HCT116 (cell line): ENCODE measurements around the gene SMARCAD1. TPM values are rescaled to one million over a fixed set of nuclear protein-coding genes. Genes with fewer than 3 reads are reported as not detected.

Experiments used
- ATAC-seq: fragments of 200-7000 bp; cut with Tn5 transposase; 2 replicates; pipeline ENCODE4 v1.9.1; 2020; ENCODE audit warnings: mild to moderate bottlenecking, moderate library complexity
- BruUV-seq: library from RNA; stranded (reverse); fragments of 400-500 nt; replicated peaks from 2 replicates; lab custom pipeline; 2021; lab: Mats Ljungman, UMichigan
- CTCF ChIA-PET: fragments of 300-600 bp; sonication (Branson Sonifier 250); formaldehyde crosslinking; loops from one replicate; lab custom pipeline; 2021; ENCODE audit warnings: antibody characterized with exemption; lab: Charles Lee
- POLR2A ChIA-PET: fragments of 300-600, 350-600 bp; sonication (Branson Sonifier 250); formaldehyde crosslinking; loops from one replicate; lab custom pipeline; 2021; ENCODE audit warnings: antibody characterized with exemption; lab: Charles Lee
- RAD21 ChIA-PET, 2 experiments: fragments of 300-600 bp; sonication (Branson Sonifier 250); formaldehyde crosslinking; loops; one replicate each; lab custom pipeline; 2023; ENCODE audit warnings: low total read pairs in 2 of 2; ENCODE audit not compliant: uncharacterized antibody in 2 of 2, unreplicated experiment in 2 of 2, low non-redundant PET in 1 of 2; lab: Charles Lee
- DNase-seq: peaks from one replicate; pipeline ENCODE4 v3.0.0-alpha.2; 2010; ENCODE audit warnings: low read depth, low spot score
- H2AFZ ChIP-seq: fragments of 200-600 bp; shearing (Covaris generic), sonication (generic); 2 replicates; pipeline ENCODE4 v1.6.1; 2017; ENCODE audit warnings: low read depth, mixed run types, mixed read lengths, antibody characterized with exemption, low read length; ENCODE audit not compliant: poor library complexity, severe bottlenecking
- H3K27ac ChIP-seq: 2 replicates; pipeline ENCODE4 v1.5.1; 2012; ENCODE audit warnings: low read depth, low read length
- H3K27me3 ChIP-seq: fragments of 200-600 bp; sonication (generic); 2 replicates; pipeline ENCODE4 v1.6.1; 2016; ENCODE audit warnings: mixed run types, low read length, mixed read lengths; ENCODE audit not compliant: insufficient read depth
- H3K36me3 ChIP-seq, 2 experiments: fragments of 200-500 bp in 1 of 2; fragments of 200-600 bp in 1 of 2; sonication (Bioruptor generic) in 1 of 2; sonication (generic) in 1 of 2; 2 replicates each; pipeline versions ENCODE4 v1.5.1 to v1.6.1; 2014 to 2016; ENCODE audit warnings: low read length in 2 of 2, inconsistent platforms in 1 of 2, mixed read lengths in 1 of 2, mixed run types in 1 of 2; ENCODE audit not compliant: insufficient read depth in 2 of 2, control insufficient read depth in 1 of 2
- H3K4me1 ChIP-seq, 2 experiments: fragments of 200-600 bp in 1 of 2; sonication (generic) in 1 of 2; 2 replicates each; pipeline versions ENCODE4 v1.5.1 to v1.6.1; 2012 to 2017; ENCODE audit warnings: low read length in 2 of 2, inconsistent platforms in 1 of 2, mild to moderate bottlenecking in 1 of 2, mixed read lengths in 1 of 2, mixed run types in 1 of 2, moderate library complexity in 1 of 2; ENCODE audit not compliant: insufficient read depth in 2 of 2, control insufficient read depth in 1 of 2
- H3K4me2 ChIP-seq: fragments of 200-600 bp; sonication (generic); 2 replicates; pipeline ENCODE4 v1.6.1; 2017; ENCODE audit warnings: mixed run types, low read length, mixed read lengths
- H3K4me3 ChIP-seq, 2 experiments: fragments of 200-600 bp in 1 of 2; sonication (generic) in 1 of 2; replicated peaks in 1 of 2; 2 replicates each; pipeline ENCODE4 v1.5.1; 2011 to 2016; ENCODE audit warnings: low read length in 2 of 2, control low read depth in 1 of 2, low read depth in 1 of 2, mild to moderate bottlenecking in 1 of 2, mixed read lengths in 1 of 2, mixed run types in 1 of 2
- H3K79me2 ChIP-seq: fragments of 200-600 bp; sonication (generic); 2 replicates; pipeline ENCODE4 v1.6.1; 2017; ENCODE audit warnings: mild to moderate bottlenecking, mixed run types, low read length, moderate library complexity, mixed read lengths; ENCODE audit not compliant: insufficient read depth
- H3K9ac ChIP-seq: fragments of 200-600 bp; sonication (generic); 2 replicates; pipeline ENCODE4 v1.6.1; 2016; ENCODE audit warnings: low read length, mixed read lengths
- H3K9me2 ChIP-seq: fragments of 200-600 bp; sonication (generic), shearing (Covaris generic); 2 replicates; pipeline ENCODE4 v1.6.1; 2017; ENCODE audit warnings: mixed run types, mild to moderate bottlenecking, moderate library complexity; ENCODE audit not compliant: insufficient read depth
- H3K9me3 ChIP-seq, 2 experiments: fragments of 200-500 bp in 1 of 2; fragments of 200-600 bp in 1 of 2; sonication (Bioruptor generic) in 1 of 2; sonication (generic) in 1 of 2; 2 replicates each; pipeline ENCODE4 v1.6.1; 2014 to 2017; ENCODE audit warnings: low read length in 2 of 2, mixed read lengths in 2 of 2, inconsistent platforms in 1 of 2, low read depth in 1 of 2, mild to moderate bottlenecking in 1 of 2, mixed run types in 1 of 2, moderate library complexity in 1 of 2; ENCODE audit not compliant: control insufficient read depth in 1 of 2, insufficient read depth in 1 of 2
- H4K20me1 ChIP-seq: fragments of 200-600 bp; sonication (generic), shearing (Covaris generic); 2 replicates; pipeline ENCODE4 v1.6.1; 2017; ENCODE audit warnings: mixed run types, mild to moderate bottlenecking, moderate library complexity; ENCODE audit not compliant: insufficient read depth
- ATF3 ChIP-seq: IDR thresholded peaks from 2 replicates; pipeline ENCODE4 v1.6.1; 2012
- CEBPB ChIP-seq: IDR thresholded peaks from 2 replicates; pipeline ENCODE4 v1.6.1; 2012; ENCODE audit warnings: low read depth
- CTCF ChIP-seq, 3 experiments: fragments of 200-600 bp in 1 of 3; sonication (generic) in 1 of 3; IDR thresholded peaks in 2 of 3; conservative IDR thresholded peaks in 1 of 3; 2 replicates each; pipeline ENCODE4 v1.5.1; 2012 to 2017; ENCODE audit warnings: low read depth in 2 of 3, low read length in 2 of 3, antibody characterized with exemption in 1 of 3, borderline replicate concordance in 1 of 3, control low read depth in 1 of 3, mild to moderate bottlenecking in 1 of 3, mixed read lengths in 1 of 3, mixed run types in 1 of 3, moderate library complexity in 1 of 3; ENCODE audit not compliant: insufficient read depth in 1 of 3
- ELF1 ChIP-seq: IDR thresholded peaks from 2 replicates; pipeline ENCODE4 v1.6.1; 2012; ENCODE audit warnings: low read depth, borderline replicate concordance
- EZH2phosphoT487 ChIP-seq: fragments of 200-600 bp; IDR thresholded peaks from 2 replicates; pipeline ENCODE4 v1.6.1; 2018; ENCODE audit warnings: antibody characterized with exemption, borderline replicate concordance
- FOSL1 ChIP-seq: IDR thresholded peaks from 2 replicates; pipeline ENCODE4 v1.6.1; 2012; ENCODE audit warnings: low read depth
- MAX ChIP-seq: IDR thresholded peaks from 2 replicates; pipeline ENCODE4 v1.6.1; 2012
- POLR2AphosphoS5 ChIP-seq: IDR thresholded peaks from 2 replicates; pipeline ENCODE4 v1.6.1; 2011; ENCODE audit warnings: mild to moderate bottlenecking, low read depth, low read length, moderate library complexity
- RAD21 ChIP-seq: IDR thresholded peaks from 2 replicates; pipeline ENCODE4 v1.6.1; 2012; ENCODE audit warnings: low read depth, mild to moderate bottlenecking
- REST ChIP-seq: IDR thresholded peaks from 2 replicates; pipeline ENCODE4 v1.6.1; 2012; ENCODE audit warnings: low read depth
- SIN3A ChIP-seq: IDR thresholded peaks from 2 replicates; pipeline ENCODE4 v1.6.1; 2012; ENCODE audit warnings: low read depth
- SRF ChIP-seq: IDR thresholded peaks from 2 replicates; pipeline ENCODE4 v1.6.1; 2012; ENCODE audit warnings: low read depth
- TCF7L2 ChIP-seq: IDR thresholded peaks from 2 replicates; pipeline ENCODE4 v1.7.0; 2011; ENCODE audit warnings: borderline replicate concordance, inconsistent platforms; ENCODE audit not compliant: insufficient read depth, insufficient read length; ENCODE audit errors: extremely low read depth
- ZNF274 ChIP-seq: fragments of 200-500 bp; sonication (Bioruptor generic); IDR thresholded peaks from 2 replicates; pipeline ENCODE4 v1.6.1; 2014; ENCODE audit warnings: mild to moderate bottlenecking, low read depth, low read length, inconsistent platforms
- intact Hi-C: fragments of 100-400 bp; cut with micrococcal nuclease; formaldehyde crosslinking; loops from 2 replicates; pipeline ENCODE4 v1.10.0; 2022
- total RNA-seq: library from RNA; stranded (reverse); gene quantifications from one replicate; pipeline ENCODE4 v1.2.1, GENCODE V29; 2021; ENCODE audit not compliant: unreplicated experiment

SMARCAD1 gene
- total RNA-seq, 1 experiment from 2014 or later = 33.6 TPM

- no peak for DNase-seq
- intact Hi-C loops = no loop called here
- Histone ChIP-seq H4K20me1 (no peaks in the 10 kb centered on the region), H3K79me2 (no peaks in the 10 kb centered on the region; the same call in 1 of the 2 replicates), H3K9me3 (no peaks in the 10 kb centered on the region)
- TF ChIP-seq POLR2AphosphoS5 (no peak), ZNF274 (no peak), EZH2phosphoT487 (no peak), CTCF (IDR thresholded peaks at IDR 0.05 in 2 of 3, conservative IDR thresholded peaks at IDR 0.05 in 1 of 3; ENCODE audit: borderline replicate concordance in 1 of 3, insufficient read depth in 1 of 3, low read depth in 2 of 3, low read length in 2 of 3) (no peak), SRF (no peak), TCF7L2 (no peak)
- TF ChIP-seq, all 23 proteins: peak for 0
- Histone ChIP-seq H3K27ac (no peak overlapping the region), H3K4me3 (no peak overlapping the region), H3K27me3 (no peaks in the 10 kb centered on the region), H2AFZ (no peak overlapping the region), H3K36me3 (peaks cover 37 to 38% of the 10 kb centered on the region in 2 experiments), H3K9me2 (no peaks in the 10 kb centered on the region), H3K4me2 (no peak overlapping the region), H3K4me1 (no peaks in the 10 kb centered on the region), H3K9ac (no peak overlapping the region)
- no TSS peak for BruUV-seq
- ChIA-PET POLR2A (no interaction called here), RAD21 (no interaction called here), CTCF (no interaction called here)
- ATAC-seq = no peak
These were observed 71.1 kb downstream of the SMARCAD1 start for GRCh38 chr4:94278781-94279180.

- CTCF ChIA-PET = no interaction called here
- intact Hi-C loops = no loop called here
- no peaks in the 10 kb centered on the region for H3K4me1 ChIP-seq
- POLR2A ChIA-PET = no interaction called here
- DNase-seq (no peak), ATAC-seq (no peak)
- H3K4me3 ChIP-seq = no peak overlapping the region
- RAD21 ChIA-PET = no interaction called here
- no peaks in the 10 kb centered on the region for H4K20me1 ChIP-seq
- no peak overlapping the region for H3K4me2 ChIP-seq
- no peak overlapping the region for H3K9ac ChIP-seq
- no TSS peak for BruUV-seq
- H3K27ac ChIP-seq = no peak overlapping the region
- H3K9me3 ChIP-seq = no peaks in the 10 kb centered on the region
- H3K36me3 ChIP-seq = peaks cover 31 to 34% of the 10 kb centered on the region in 2 experiments; a peak in 3 of 4 replicates
- no peak overlapping the region for H2AFZ ChIP-seq
- H3K79me2 ChIP-seq = no peaks in the 10 kb centered on the region
- H3K27me3 ChIP-seq = no peaks in the 10 kb centered on the region
- H3K9me2 ChIP-seq = no peaks in the 10 kb centered on the region
- TF ChIP-seq ELF1 = no peak
- TF ChIP-seq MAX = no peak
- TF ChIP-seq SRF = no peak
- no peak for TF ChIP-seq REST
- no peak for TF ChIP-seq SIN3A
- no peak for TF ChIP-seq CEBPB
- no peak for TF ChIP-seq ZNF274
- no peak for TF ChIP-seq TCF7L2
- TF ChIP-seq RAD21 = no peak
- TF ChIP-seq FOSL1 = no peak
- TF ChIP-seq ATF3 = no peak
These were observed 77.2 kb downstream of the SMARCAD1 start for GRCh38 chr4:94284889-94285288.
